Purkinje cell (primary cell): ENCODE data around the gene CD55. TPM values are rescaled to one million over a fixed set of nuclear protein-coding genes. Genes with fewer than 3 reads are reported as not detected.

Experiments
- polyA plus RNA-seq: library from polyadenylated mRNA; unstranded; fragments of >200 nt; fragmentation: Nextera tagmentation; gene quantifications from 2 replicates; pipeline ENCODE4 v1.2.1, GENCODE V29; 2014

CD55 gene
- polyA plus RNA-seq: 29.6 and 35.9 TPM in 2 replicates

GRCh38 chr1:207321079-207321789, at the start of gene CD55:
Gene CD55 (plus strand): TSS chr1:207321678. CDS start chr1:207321766, 88 bp downstream.

Other genes with a start within 250 kb of the CD55 start
- gene C4BPB, start 232.8 kb upstream of the CD55 start, polyA plus RNA-seq: not detected in 2 replicates
- gene C4BPA, start 217.4 kb upstream of the CD55 start, polyA plus RNA-seq: 0.11 TPM in 1 of 2 replicates, not detected in the other
- gene CR2, start 132.7 kb downstream of the CD55 start, polyA plus RNA-seq: not detected in 2 replicates
- gene CR1, start 174.5 kb downstream of the CD55 start, polyA plus RNA-seq: not detected in 2 replicates